ENCODE results near the gene FAM111B. TPM values are rescaled to one million over a fixed set of nuclear protein-coding genes. Genes with fewer than 3 reads are reported as not detected.

FAM111B gene
- polyA plus RNA-seq, 1 of the 3 experiments (the other 2 are of a cell fraction): 0.94 TPM

- Histone ChIP-seq H2AFZ (ENCODE audit: low read depth) (peak overlapping the region; percentile 98), H3K9me2 (no peaks in the 10 kb centered on the region), H3K27me3 (ENCODE audit: insufficient read depth) (no peaks in the 10 kb centered on the region), H3K4me2 (peak overlapping the region; percentile 71), H3K9me3 (no peaks in the 10 kb centered on the region), H3K27ac (ENCODE audit: low read depth in 2 of 2, low read length in 1 of 2) (peak overlapping the region; percentile 71 to 79), H3K36me3 (replicated peaks in 1 of 2; ENCODE audit: control insufficient read depth in 1 of 2, insufficient read depth in 2 of 2, low read length in 1 of 2) (peaks cover 0 to 4% of the 10 kb centered on the region in 2 experiments), H3K9ac (peak overlapping the region; percentile 68), H4K20me1 (ENCODE audit: insufficient read depth) (no peaks in the 10 kb centered on the region), H3K79me2 (ENCODE audit: insufficient read depth) (no peaks in the 10 kb centered on the region; the same call in 1 of the 2 replicates), H3K4me1 (ENCODE audit: control insufficient read depth in 1 of 2, insufficient read depth in 2 of 2, low read depth in 1 of 2, low read length in 1 of 2) (peaks cover 2 to 4% of the 10 kb centered on the region in 2 experiments; a peak in 2 of 4 replicates), H3F3A (replicated peaks; ENCODE audit: insufficient read depth) (peaks cover 20% of the 10 kb centered on the region), H3K4me3 (ENCODE audit: low read depth in 2 of 2, low read length in 1 of 2) (peak overlapping the region; percentile 82 to 95)
- ChIA-PET POLR2A (interaction anchor here (1.3 kb wide), 1 partner anchor 16 kb away, joined by 7 read pairs; no protein-coding TSS in a partner anchor), CTCF (interaction anchor here (0.9 to 2.8 kb wide), 4 partner anchors 16 to 84 kb away, joined by 3 to 20 read pairs (median 6); partner anchors contain the start of gene DTX4)
- no peak for DNase-seq
- 9% methylated on average over 3 of the region's 3 CpGs for WGBS (ENCODE audit: low lambda C conversion rate)
- no peak for TF ChIP-seq SMC3 (IDR thresholded peaks at IDR 0.05; ENCODE audit: low read depth, low read length)
- TF ChIP-seq TEAD4 (IDR thresholded peaks at IDR 0.05; ENCODE audit: borderline replicate concordance, insufficient read depth): no peak
- no peak for TF ChIP-seq MEF2A (IDR thresholded peaks at IDR 0.05; ENCODE audit: borderline replicate concordance, low read depth)
- no peak for TF ChIP-seq EP300 (IDR thresholded peaks at IDR 0.05; ENCODE audit: borderline replicate concordance in 1 of 2, low read depth in 1 of 2, low read length in 1 of 2)
- TF ChIP-seq USF2 (IDR thresholded peaks at IDR 0.05; ENCODE audit: borderline replicate concordance, low read depth, low read length): no peak
- TF ChIP-seq SIN3A (IDR thresholded peaks at IDR 0.05; ENCODE audit: borderline replicate concordance, low read depth, low read length): no peak
- no peak for TF ChIP-seq IRF3 (IDR thresholded peaks at IDR 0.05; ENCODE audit: low read depth, low read length)
- no peak for TF ChIP-seq MXI1 (IDR thresholded peaks at IDR 0.05; ENCODE audit: low read depth, low read length)
- TF ChIP-seq RFX5 (IDR thresholded peaks at IDR 0.05; ENCODE audit: low read length): no peak
- TF ChIP-seq NRF1 (IDR thresholded peaks at IDR 0.05; ENCODE audit: low read depth, low read length): no peak
- TF ChIP-seq CHD2 (IDR thresholded peaks at IDR 0.05; ENCODE audit: low read length, partially characterized antibody): no peak
- no peak for TF ChIP-seq TAF1 (IDR thresholded peaks at IDR 0.05; ENCODE audit: borderline replicate concordance, low read depth, low read length)
- no peak for TF ChIP-seq FOXJ3 (CRISPR knock-in tag; IDR thresholded peaks at IDR 0.05)
- no peak for TF ChIP-seq TCF12 (IDR thresholded peaks at IDR 0.05)
These were observed 34.8 kb downstream of the FAM111B start for GRCh38 chr11:59141673-59142460.
